Measurements from ENCODE around the gene EARS2.
"Not testable (repeated sequence)": the region's sequence is repeated elsewhere in the genome, so short reads cannot be mapped to it uniquely, and the experiment has no call there.

The EARS2 gene

DNA sequence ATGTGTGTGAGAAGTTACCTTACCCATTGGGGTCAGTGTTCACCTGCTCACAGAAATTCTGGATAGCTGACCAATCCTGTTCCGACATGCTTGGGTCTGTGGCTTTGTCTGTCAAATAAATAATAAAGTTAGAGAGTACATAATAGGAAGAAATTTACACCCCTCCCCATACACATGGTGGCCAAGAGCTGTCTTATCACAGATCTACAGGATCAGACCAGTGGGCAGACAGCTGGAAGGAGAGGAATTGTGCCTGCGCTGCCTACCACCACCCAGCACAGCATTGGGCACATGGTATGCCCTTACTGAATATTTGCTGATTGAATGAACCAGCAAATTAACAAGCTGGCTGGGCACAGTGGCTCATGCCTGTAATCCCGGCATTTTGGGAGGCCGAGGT lies 61.5 kb downstream of the EARS2 start:
- peaks cover 48% of the 10 kb centered on the region for H3K36me3 Mint-ChIP-seq (ENCODE audit: insufficient read depth)
- peaks cover 30% of the 10 kb centered on the region for H3K4me1 Mint-ChIP-seq
- H3K27me3 Mint-ChIP-seq, result no peaks in the 10 kb centered on the region
- H3K27ac Mint-ChIP-seq (ENCODE audit: low read depth), result no peak overlapping the region
- no peaks in the 10 kb centered on the region for H3K9me3 Mint-ChIP-seq
- no peak overlapping the region for H3K4me3 Mint-ChIP-seq
- ATAC-seq (replicated peaks; ENCODE audit: extremely low read depth, poor library complexity, severe bottlenecking) (no peak), DNase-seq (ENCODE audit: low spot score in 2 of 2) (no peak)

DNA sequence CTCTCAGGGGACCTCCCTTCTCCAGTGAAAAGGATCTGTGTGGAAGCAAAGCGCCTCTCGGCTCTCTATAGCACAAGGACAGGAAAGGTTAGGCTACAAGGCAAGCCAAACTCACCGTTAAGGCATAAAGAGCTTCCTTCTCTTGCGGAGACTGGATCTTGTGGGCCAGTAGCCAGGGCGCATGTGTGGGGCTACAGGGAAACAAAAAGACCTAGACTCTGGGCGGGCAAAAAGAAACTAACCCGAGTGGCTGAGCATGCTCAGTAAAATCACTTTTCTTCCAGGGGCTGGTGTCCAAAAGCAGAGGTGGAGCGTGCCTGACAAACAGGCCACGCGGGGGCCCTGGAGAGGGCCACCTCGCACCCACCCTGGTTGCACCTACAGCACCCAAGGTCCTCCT lies 63.0 kb downstream of the EARS2 start:
- H3K27me3 Mint-ChIP-seq, result no peaks in the 10 kb centered on the region
- DNase-seq (ENCODE audit: low spot score in 2 of 2), result no peak

GRCh38 chr16:23491490-23492391 lies 65.4 kb downstream of the EARS2 start:
- Mint-ChIP-seq H3K4me3 (no peak overlapping the region), H3K9me3 (no peaks in the 10 kb centered on the region), H3K27me3 (no peaks in the 10 kb centered on the region), H3K36me3 (ENCODE audit: insufficient read depth) (peaks cover 68% of the 10 kb centered on the region), H3K27ac (ENCODE audit: low read depth) (peak overlapping the region; percentile 39), H3K4me1 (peaks cover 5% of the 10 kb centered on the region)
- DNase-seq (ENCODE audit: low spot score in 2 of 2), result no peak
- ATAC-seq (replicated peaks; ENCODE audit: extremely low read depth, poor library complexity, severe bottlenecking), result no peak

More for the DNA sequence above, 63.0 kb downstream of the EARS2 start:
- H3K36me3 Mint-ChIP-seq (ENCODE audit: insufficient read depth), result peaks cover 60% of the 10 kb centered on the region
- H3K9me3 Mint-ChIP-seq, result no peaks in the 10 kb centered on the region
- H3K27ac Mint-ChIP-seq (ENCODE audit: low read depth), result peak overlapping the region; percentile 69
- ATAC-seq (replicated peaks; ENCODE audit: extremely low read depth, poor library complexity, severe bottlenecking), result no peak
- no peak overlapping the region for H3K4me3 Mint-ChIP-seq
- peaks cover 21% of the 10 kb centered on the region for H3K4me1 Mint-ChIP-seq

DNA sequence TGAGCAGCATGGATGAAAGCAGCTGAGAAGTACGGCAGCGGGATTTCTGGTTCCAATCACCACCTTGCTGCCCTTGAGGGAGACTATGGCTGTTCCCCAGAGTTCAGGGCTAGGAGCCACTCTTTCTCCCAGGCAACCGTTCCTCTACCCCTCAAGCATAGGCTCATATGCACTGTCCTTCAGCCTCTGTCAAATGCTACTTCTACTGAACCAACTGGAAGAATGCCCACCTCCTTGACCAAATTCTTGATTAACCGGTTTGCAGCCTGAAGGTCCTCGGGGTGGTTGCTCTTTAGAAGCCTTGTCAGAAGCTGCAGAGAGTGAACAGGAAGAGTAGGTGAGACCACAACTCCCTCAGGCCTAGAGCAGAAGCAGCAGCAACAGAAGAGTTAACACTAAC lies 70.7 kb downstream of the EARS2 start:
- no peaks in the 10 kb centered on the region for H3K27me3 Mint-ChIP-seq
- H3K27ac Mint-ChIP-seq (ENCODE audit: low read depth), result peak overlapping the region; percentile 32
- ATAC-seq (replicated peaks; ENCODE audit: extremely low read depth, poor library complexity, severe bottlenecking) (no peak), DNase-seq (ENCODE audit: low spot score in 2 of 2) (no peak)
- H3K36me3 Mint-ChIP-seq (ENCODE audit: insufficient read depth), result peaks cover 84% of the 10 kb centered on the region
- peaks cover 35% of the 10 kb centered on the region for H3K4me1 Mint-ChIP-seq
- H3K4me3 Mint-ChIP-seq, result no peak overlapping the region
- H3K9me3 Mint-ChIP-seq, result no peaks in the 10 kb centered on the region

- Mint-ChIP-seq H3K4me1 (peaks cover 34% of the 10 kb centered on the region), H3K4me3 (no peak overlapping the region), H3K27ac (ENCODE audit: low read depth) (peak overlapping the region; percentile 32), H3K27me3 (no peaks in the 10 kb centered on the region), H3K36me3 (ENCODE audit: insufficient read depth) (peaks cover 80% of the 10 kb centered on the region), H3K9me3 (no peaks in the 10 kb centered on the region)
- DNase-seq (ENCODE audit: low spot score in 2 of 2) (no peak), ATAC-seq (replicated peaks; ENCODE audit: extremely low read depth, poor library complexity, severe bottlenecking) (no peak)
These were observed 71.3 kb downstream of the EARS2 start for GRCh38 chr16:23485841-23486240.

- Mint-ChIP-seq H3K27ac (ENCODE audit: low read depth) (peak overlapping the region; percentile 32), H3K4me3 (no peak overlapping the region), H3K9me3 (no peaks in the 10 kb centered on the region), H3K4me1 (peaks cover 31% of the 10 kb centered on the region), H3K27me3 (no peaks in the 10 kb centered on the region), H3K36me3 (ENCODE audit: insufficient read depth) (peaks cover 80% of the 10 kb centered on the region)
- ATAC-seq (replicated peaks; ENCODE audit: extremely low read depth, poor library complexity, severe bottlenecking), result no peak
- DNase-seq (ENCODE audit: low spot score in 2 of 2), result no peak
These were observed 71.9 kb downstream of the EARS2 start for GRCh38 chr16:23485257-23485614.

- peaks cover 79% of the 10 kb centered on the region for H3K36me3 Mint-ChIP-seq (ENCODE audit: insufficient read depth)
- H3K4me1 Mint-ChIP-seq, result peaks cover 31% of the 10 kb centered on the region
- no peak overlapping the region for H3K4me3 Mint-ChIP-seq
- DNase-seq (ENCODE audit: low spot score in 2 of 2) (no peak), ATAC-seq (replicated peaks; ENCODE audit: extremely low read depth, poor library complexity, severe bottlenecking) (no peak)
- H3K9me3 Mint-ChIP-seq, result no peaks in the 10 kb centered on the region
- H3K27me3 Mint-ChIP-seq, result no peaks in the 10 kb centered on the region
- H3K27ac Mint-ChIP-seq (ENCODE audit: low read depth), result peak overlapping the region; percentile 99
These were observed 72.5 kb downstream of the EARS2 start for GRCh38 chr16:23484510-23485256.

- H3K27me3 Mint-ChIP-seq, H3K9me3 Mint-ChIP-seq: not testable (repeated sequence)
- peaks cover 37% of the 10 kb centered on the region for H3K4me1 Mint-ChIP-seq
- H3K36me3 Mint-ChIP-seq (ENCODE audit: insufficient read depth), result peaks cover 82% of the 10 kb centered on the region
- ATAC-seq (replicated peaks; ENCODE audit: extremely low read depth, poor library complexity, severe bottlenecking) (peak; percentile 70), DNase-seq (ENCODE audit: low spot score in 2 of 2) (peak in 1 of 2 donors; percentile 71)
- peak overlapping the region; percentile 70 for H3K4me3 Mint-ChIP-seq
- H3K27ac Mint-ChIP-seq (ENCODE audit: low read depth), result peak overlapping the region; percentile 99
These were observed 73.7 kb downstream of the EARS2 start for GRCh38 chr16:23483492-23483891.

GRCh38 chr16:23482778-23483177 lies 74.4 kb downstream of the EARS2 start:
- H3K9me3 Mint-ChIP-seq, result no peaks in the 10 kb centered on the region
- peak overlapping the region; percentile 99 for H3K27ac Mint-ChIP-seq (ENCODE audit: low read depth)
- no peaks in the 10 kb centered on the region for H3K27me3 Mint-ChIP-seq
- ATAC-seq (replicated peaks; ENCODE audit: extremely low read depth, poor library complexity, severe bottlenecking) (peak; percentile 94), DNase-seq (ENCODE audit: low spot score in 2 of 2) (peak; percentile 50 to 92)
- peaks cover 81% of the 10 kb centered on the region for H3K36me3 Mint-ChIP-seq (ENCODE audit: insufficient read depth)
- peaks cover 37% of the 10 kb centered on the region for H3K4me1 Mint-ChIP-seq
- H3K4me3 Mint-ChIP-seq, result peak overlapping the region; percentile 70

DNA sequence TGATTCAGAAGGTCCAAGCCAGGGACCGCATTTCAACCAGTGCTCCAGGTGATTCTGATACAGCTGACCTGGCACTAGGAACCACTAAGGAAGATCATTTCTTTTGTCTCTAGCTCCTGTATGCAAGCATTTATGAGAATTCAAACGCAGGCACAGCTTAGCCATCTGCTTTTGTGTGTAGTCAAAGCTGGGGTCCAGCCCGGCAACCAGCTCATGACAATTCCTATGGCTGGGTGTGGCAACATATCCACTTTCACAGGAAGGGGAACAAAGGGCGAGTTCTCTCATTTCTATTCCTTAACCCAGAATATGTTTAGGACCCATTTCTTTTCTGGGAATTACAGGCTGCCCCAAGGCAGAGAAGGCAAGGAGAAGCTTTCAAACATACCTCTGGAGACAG lies 76.9 kb downstream of the EARS2 start:
- no peak for ATAC-seq (replicated peaks; ENCODE audit: extremely low read depth, poor library complexity, severe bottlenecking)
- Mint-ChIP-seq H3K4me1 (peaks cover 30% of the 10 kb centered on the region), H3K27me3 (no peaks in the 10 kb centered on the region), H3K9me3 (no peaks in the 10 kb centered on the region), H3K27ac (ENCODE audit: low read depth) (peak overlapping the region; percentile 93), H3K36me3 (ENCODE audit: insufficient read depth) (peaks cover 84% of the 10 kb centered on the region), H3K4me3 (no peak overlapping the region)
- DNase-seq (ENCODE audit: low spot score in 2 of 2), result no peak

- peak overlapping the region; percentile 93 for H3K27ac Mint-ChIP-seq (ENCODE audit: low read depth)
- H3K27me3 Mint-ChIP-seq, result no peaks in the 10 kb centered on the region
- H3K9me3 Mint-ChIP-seq, result no peaks in the 10 kb centered on the region
- DNase-seq (ENCODE audit: low spot score in 2 of 2) (no peak), ATAC-seq (replicated peaks; ENCODE audit: extremely low read depth, poor library complexity, severe bottlenecking) (no peak)
- H3K36me3 Mint-ChIP-seq (ENCODE audit: insufficient read depth), result peaks cover 86% of the 10 kb centered on the region
- H3K4me3 Mint-ChIP-seq, result peak overlapping the region; percentile 42
- peaks cover 19% of the 10 kb centered on the region for H3K4me1 Mint-ChIP-seq
These were observed 78.0 kb downstream of the EARS2 start for GRCh38 chr16:23479138-23479537.

GRCh38 chr16:23478566-23478965 lies 78.6 kb downstream of the EARS2 start:
- peaks cover 18% of the 10 kb centered on the region for H3K4me1 Mint-ChIP-seq
- ATAC-seq (replicated peaks; ENCODE audit: extremely low read depth, poor library complexity, severe bottlenecking) (no peak), DNase-seq (ENCODE audit: low spot score in 2 of 2) (no peak)
- no peaks in the 10 kb centered on the region for H3K9me3 Mint-ChIP-seq
- H3K4me3 Mint-ChIP-seq, result no peak overlapping the region
- peaks cover 87% of the 10 kb centered on the region for H3K36me3 Mint-ChIP-seq (ENCODE audit: insufficient read depth)
- H3K27ac Mint-ChIP-seq (ENCODE audit: low read depth), result peak overlapping the region; percentile 93
- H3K27me3 Mint-ChIP-seq, result no peaks in the 10 kb centered on the region

DNA sequence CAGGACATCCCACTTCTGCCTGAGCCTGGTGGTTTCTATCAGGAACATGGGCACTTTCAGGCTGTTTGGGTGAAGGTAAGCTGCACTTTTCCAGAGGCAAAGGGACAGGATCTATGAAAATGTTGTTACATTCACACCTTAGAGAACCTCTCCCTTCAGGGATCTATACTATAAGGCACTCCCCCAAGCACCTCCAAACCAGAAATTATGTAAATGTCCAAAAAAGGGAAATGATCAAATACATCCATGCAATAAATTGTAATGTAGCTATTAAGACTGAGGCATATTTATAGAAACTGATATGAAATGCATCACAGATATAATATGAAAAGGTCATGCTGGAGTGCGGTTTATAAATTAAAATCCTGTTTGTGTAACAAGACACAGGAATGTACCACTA lies 80.9 kb downstream of the EARS2 start:
- no peak overlapping the region for H3K27ac Mint-ChIP-seq (ENCODE audit: low read depth)
- H3K4me1 Mint-ChIP-seq, result peaks cover 5% of the 10 kb centered on the region
- no peak overlapping the region for H3K4me3 Mint-ChIP-seq
- H3K27me3 Mint-ChIP-seq, result no peaks in the 10 kb centered on the region
- ATAC-seq (replicated peaks; ENCODE audit: extremely low read depth, poor library complexity, severe bottlenecking) (no peak), DNase-seq (ENCODE audit: low spot score in 2 of 2) (no peak)
- no peaks in the 10 kb centered on the region for H3K9me3 Mint-ChIP-seq
- peaks cover 79% of the 10 kb centered on the region for H3K36me3 Mint-ChIP-seq (ENCODE audit: insufficient read depth)
